ENCODE data around the gene NDOR1.

The NDOR1 gene

DNA sequence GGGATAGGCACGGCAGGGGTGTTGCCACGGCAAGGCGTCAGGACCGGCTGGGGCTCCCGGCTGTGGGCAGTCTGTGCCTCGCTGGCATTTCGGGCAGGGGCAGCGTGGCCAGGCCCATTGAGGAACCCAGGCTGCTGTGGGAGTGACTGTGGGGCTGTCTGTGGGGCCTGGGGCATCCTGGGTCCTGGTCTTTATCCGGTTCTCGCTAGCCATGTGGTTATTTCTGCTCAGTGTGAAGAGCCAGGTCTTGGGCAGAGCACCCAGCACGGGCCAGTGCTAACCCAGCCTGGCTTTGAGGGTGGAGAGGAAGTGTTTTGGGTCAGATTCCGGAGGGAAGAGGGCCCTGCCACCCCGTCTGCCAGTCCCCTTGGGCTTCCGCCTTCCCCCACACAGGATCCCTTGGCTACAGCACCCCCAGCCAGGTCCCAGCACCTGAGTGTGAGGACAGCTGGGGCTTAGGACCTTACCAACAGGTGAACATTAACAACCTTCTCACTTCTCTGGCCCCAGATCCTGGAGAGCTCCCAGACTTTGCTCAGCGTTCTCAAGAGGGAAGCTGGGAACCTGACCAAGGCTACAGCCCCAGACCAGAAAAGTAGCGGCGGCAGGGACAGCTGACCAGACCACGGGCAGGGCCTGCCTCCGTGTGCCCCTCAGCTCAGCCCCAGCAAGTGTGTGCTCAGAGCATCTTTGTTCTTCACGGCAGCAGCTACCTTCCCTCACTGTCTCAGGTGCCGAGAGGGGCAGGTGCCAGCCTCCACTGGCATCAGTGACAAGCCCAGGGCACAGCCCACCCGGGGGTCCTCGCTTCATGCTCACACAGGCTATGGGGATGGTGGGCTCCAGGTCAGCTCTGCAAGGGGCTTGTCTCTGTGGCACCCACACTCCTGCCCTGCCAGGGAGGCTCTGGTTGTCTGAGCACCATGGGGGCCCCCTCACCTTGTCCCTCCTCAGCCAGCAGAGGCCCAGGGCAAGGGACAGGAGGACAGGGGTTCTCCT, 15.9 kb upstream of the NDOR1 start:
- no peak for DNase-seq (ENCODE audit: low read depth)
- peak overlapping the region; percentile 100 for H3K4me3 ChIP-seq (ENCODE audit: low read depth, low read length)
- TF ChIP-seq CTCF (IDR thresholded peaks at IDR 0.05; ENCODE audit: control insufficient read depth, extremely low read depth, insufficient read depth) = no peak

DNA sequence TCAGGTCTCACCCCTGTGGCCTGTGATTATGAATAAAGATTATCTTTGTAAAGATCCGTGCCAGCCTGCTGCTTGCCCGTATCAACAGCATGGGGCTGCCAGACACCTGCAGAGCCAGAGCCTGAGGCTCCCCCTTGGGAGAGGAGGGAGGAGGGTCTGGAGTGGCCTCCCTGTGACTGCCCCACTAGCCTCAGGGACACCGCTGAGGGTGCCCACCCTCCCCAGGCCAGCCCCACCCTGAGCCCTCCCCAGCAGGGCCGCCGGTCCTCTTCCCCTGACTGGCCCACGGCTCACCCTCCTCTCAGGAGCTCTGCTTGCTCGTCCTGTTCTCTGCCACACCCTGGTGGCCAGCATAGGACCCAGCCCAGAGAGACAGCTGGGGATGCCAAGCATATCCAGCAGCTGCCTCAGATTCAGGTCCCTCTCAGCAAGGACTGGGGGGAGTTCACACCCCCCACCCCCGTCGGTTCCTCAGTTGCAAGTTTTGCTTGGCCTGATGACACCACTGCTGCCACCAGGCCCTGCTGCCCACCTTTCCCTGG, 15.1 kb upstream of the NDOR1 start:
- peak overlapping the region; percentile 100 for H3K4me3 ChIP-seq (ENCODE audit: low read depth, low read length)
- DNase-seq (ENCODE audit: low read depth) = no peak
- peak; percentile 64 for TF ChIP-seq CTCF (IDR thresholded peaks at IDR 0.05; ENCODE audit: control insufficient read depth, extremely low read depth, insufficient read depth)

- TF ChIP-seq CTCF (IDR thresholded peaks at IDR 0.05; ENCODE audit: control insufficient read depth, extremely low read depth, insufficient read depth) = no peak
- no peak for DNase-seq (ENCODE audit: low read depth)
- no peak overlapping the region for H3K4me3 ChIP-seq (ENCODE audit: low read depth, low read length)
Observed at GRCh38 chr9:137191245-137191644, 14.3 kb upstream of the NDOR1 start.

GRCh38 chr9:137191691-137192447, 13.6 kb upstream of the NDOR1 start:
- TF ChIP-seq CTCF (IDR thresholded peaks at IDR 0.05; ENCODE audit: control insufficient read depth, extremely low read depth, insufficient read depth) = no peak
- no peak overlapping the region for H3K4me3 ChIP-seq (ENCODE audit: low read depth, low read length)
- no peak for DNase-seq (ENCODE audit: low read depth)

GRCh38 chr9:137192448-137192780, 13.1 kb upstream of the NDOR1 start:
- DNase-seq (ENCODE audit: low read depth) = no peak
- H3K4me3 ChIP-seq (ENCODE audit: low read depth, low read length) = no peak overlapping the region
- no peak for TF ChIP-seq CTCF (IDR thresholded peaks at IDR 0.05; ENCODE audit: control insufficient read depth, extremely low read depth, insufficient read depth)

DNA sequence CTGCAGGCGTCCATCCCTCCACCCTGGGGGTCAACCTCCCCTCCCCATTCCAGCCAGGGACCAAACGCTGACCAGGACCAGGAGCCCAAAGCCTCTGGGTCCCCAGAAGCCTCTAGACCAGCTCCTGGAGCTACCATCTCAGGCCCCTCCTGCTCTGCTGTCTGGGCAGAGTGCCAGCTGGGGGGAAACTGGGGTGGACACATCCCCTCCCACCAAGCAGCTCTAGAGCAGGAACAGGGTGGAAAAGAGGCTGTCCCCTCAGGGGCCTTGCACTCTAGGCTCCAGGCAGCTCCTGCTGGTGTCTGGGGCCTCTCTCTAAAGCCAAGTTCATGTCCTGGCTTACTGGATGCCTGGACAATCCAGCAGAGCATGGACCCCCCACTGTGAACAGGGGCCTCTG, 12.6 kb upstream of the NDOR1 start:
- H3K4me3 ChIP-seq (ENCODE audit: low read depth, low read length) = no peak overlapping the region
- TF ChIP-seq CTCF (IDR thresholded peaks at IDR 0.05; ENCODE audit: control insufficient read depth, extremely low read depth, insufficient read depth) = no peak
- no peak for DNase-seq (ENCODE audit: low read depth)

All from LNCaP clone FGC (cell line).